Glutamatergic neuron (in vitro differentiated cells): ENCODE data around the gene CDH2. TPM values are rescaled to one million over a fixed set of nuclear protein-coding genes. Genes with fewer than 3 reads are reported as not detected.

Source experiments
- DNase-seq: peaks from one replicate; pipeline ENCODE4 v3.0.0; 2022
- H3K27ac Mint-ChIP-seq: one replicate; pipeline ENCODE4 v1.8.0; 2020; ENCODE audit warnings: mild to moderate bottlenecking, mixed read lengths, inconsistent platforms; ENCODE audit not compliant: unreplicated experiment
- H3K27me3 Mint-ChIP-seq: one replicate; pipeline ENCODE4 v1.8.0; 2020; ENCODE audit warnings: mild to moderate bottlenecking, moderate library complexity, mixed read lengths, inconsistent platforms; ENCODE audit not compliant: unreplicated experiment
- H3K36me3 Mint-ChIP-seq: one replicate; pipeline ENCODE4 v1.8.0; 2020; ENCODE audit warnings: mild to moderate bottlenecking, mixed read lengths, inconsistent platforms; ENCODE audit not compliant: unreplicated experiment
- H3K4me1 Mint-ChIP-seq: one replicate; pipeline ENCODE4 v1.8.0; 2020; ENCODE audit warnings: mild to moderate bottlenecking, low read depth, mixed read lengths, inconsistent platforms; ENCODE audit not compliant: unreplicated experiment
- H3K4me3 Mint-ChIP-seq: one replicate; pipeline ENCODE4 v1.8.0; 2020; ENCODE audit warnings: mild to moderate bottlenecking, mixed read lengths, inconsistent platforms; ENCODE audit not compliant: unreplicated experiment
- H3K9me3 Mint-ChIP-seq: one replicate; pipeline ENCODE4 v1.8.0; 2020; ENCODE audit warnings: mild to moderate bottlenecking, moderate library complexity, mixed read lengths, inconsistent platforms; ENCODE audit not compliant: unreplicated experiment
- total RNA-seq: library from RNA; stranded (reverse); fragmentation: NEBNext Ultra II Directional; extraction: Animal tissue kit (Norgen Biotek cat#: 25700); gene quantifications from one replicate; pipeline ENCODE4 v1.2.1, GENCODE V29; 2021; ENCODE audit not compliant: unreplicated experiment
- TF ChIP-seq, protein P1 (sequence below): fragments of 200-600 bp; sonication (generic); IDR thresholded peaks from one replicate; pipeline ENCODE4 v1.5.0; 2021; ENCODE audit not compliant: partially characterized antibody, unreplicated experiment

CDH2 gene
- total RNA-seq, 1 donor from 2014 or later: 224 TPM

DNA sequence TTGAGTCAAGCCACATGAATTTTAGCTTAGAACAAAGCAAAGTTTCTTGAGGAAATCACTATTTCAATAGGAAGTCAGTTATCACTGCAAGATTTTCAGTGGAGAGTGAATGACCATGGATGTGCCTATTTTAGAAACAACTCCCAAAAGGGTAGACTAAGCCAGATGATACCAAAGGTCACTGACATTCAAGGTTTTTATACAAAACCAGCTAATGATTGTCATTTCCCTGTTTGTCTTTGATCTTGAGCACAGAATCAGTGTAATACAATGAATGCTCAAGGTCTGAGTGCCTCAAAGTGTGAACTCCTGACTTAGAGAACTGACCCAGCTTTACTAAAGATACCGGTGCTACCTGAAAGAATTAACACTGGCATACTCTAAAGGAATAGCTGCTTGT lies 60.5 kb downstream of the CDH2 start:
- TF ChIP-seq, protein P1, sequence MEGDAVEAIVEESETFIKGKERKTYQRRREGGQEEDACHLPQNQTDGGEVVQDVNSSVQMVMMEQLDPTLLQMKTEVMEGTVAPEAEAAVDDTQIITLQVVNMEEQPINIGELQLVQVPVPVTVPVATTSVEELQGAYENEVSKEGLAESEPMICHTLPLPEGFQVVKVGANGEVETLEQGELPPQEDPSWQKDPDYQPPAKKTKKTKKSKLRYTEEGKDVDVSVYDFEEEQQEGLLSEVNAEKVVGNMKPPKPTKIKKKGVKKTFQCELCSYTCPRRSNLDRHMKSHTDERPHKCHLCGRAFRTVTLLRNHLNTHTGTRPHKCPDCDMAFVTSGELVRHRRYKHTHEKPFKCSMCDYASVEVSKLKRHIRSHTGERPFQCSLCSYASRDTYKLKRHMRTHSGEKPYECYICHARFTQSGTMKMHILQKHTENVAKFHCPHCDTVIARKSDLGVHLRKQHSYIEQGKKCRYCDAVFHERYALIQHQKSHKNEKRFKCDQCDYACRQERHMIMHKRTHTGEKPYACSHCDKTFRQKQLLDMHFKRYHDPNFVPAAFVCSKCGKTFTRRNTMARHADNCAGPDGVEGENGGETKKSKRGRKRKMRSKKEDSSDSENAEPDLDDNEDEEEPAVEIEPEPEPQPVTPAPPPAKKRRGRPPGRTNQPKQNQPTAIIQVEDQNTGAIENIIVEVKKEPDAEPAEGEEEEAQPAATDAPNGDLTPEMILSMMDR: no peak
- no peaks in the 10 kb centered on the region for H3K36me3 Mint-ChIP-seq
- H3K27ac Mint-ChIP-seq: no peak overlapping the region
- H3K27me3 Mint-ChIP-seq: peaks cover 2% of the 10 kb centered on the region
- no peak overlapping the region for H3K4me3 Mint-ChIP-seq
- DNase-seq: no peak
- peaks cover 3% of the 10 kb centered on the region for H3K9me3 Mint-ChIP-seq
- H3K4me1 Mint-ChIP-seq: peaks cover 43% of the 10 kb centered on the region

DNA sequence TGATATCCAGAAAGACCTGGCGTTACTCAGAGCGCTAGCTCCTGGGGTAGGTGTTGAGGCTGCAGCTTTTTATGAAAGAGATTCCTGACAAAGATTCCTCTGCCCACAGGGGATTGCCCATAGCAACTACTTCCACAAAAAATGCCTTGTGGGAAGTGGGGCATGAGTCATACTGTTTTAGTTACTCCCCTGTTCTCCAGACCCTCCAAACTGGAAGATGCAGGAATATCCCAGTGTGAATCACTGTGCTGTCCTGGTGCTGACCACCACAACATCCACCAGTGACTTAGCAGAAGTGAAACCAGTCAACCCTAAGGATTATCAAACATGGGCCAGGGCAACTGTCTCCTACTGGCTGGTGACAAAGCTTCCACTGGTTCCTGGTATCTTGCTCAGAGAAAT lies 61.8 kb downstream of the CDH2 start:
- DNase-seq: no peak
- H3K4me1 Mint-ChIP-seq: peaks cover 47% of the 10 kb centered on the region

DNA sequence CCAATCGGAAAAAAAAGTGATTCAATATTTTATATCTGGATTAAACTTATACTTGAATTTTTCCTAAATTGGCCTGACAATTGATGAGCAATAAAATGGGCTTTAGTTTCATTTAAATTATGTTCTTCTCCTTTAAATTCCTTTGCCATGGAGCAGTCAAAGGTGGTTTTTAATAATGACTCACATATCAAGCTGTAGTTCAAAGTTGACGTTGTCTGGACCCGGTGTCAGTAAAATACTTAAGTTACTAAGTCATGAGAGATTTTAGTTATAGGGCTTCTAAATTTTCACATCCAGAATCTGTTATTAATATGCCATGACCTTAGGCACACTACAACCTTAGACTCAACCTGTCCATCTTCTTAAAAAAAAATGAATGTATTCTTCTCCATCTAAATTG lies 62.5 kb downstream of the CDH2 start:
- Mint-ChIP-seq H3K36me3 (no peaks in the 10 kb centered on the region), H3K27me3 (peaks cover 2% of the 10 kb centered on the region), H3K27ac (no peak overlapping the region), H3K4me1 (peaks cover 47% of the 10 kb centered on the region), H3K9me3 (peaks cover 1% of the 10 kb centered on the region), H3K4me3 (no peak overlapping the region)
- TF ChIP-seq, protein P1: no peak
- DNase-seq: no peak

More for the DNA sequence above, 61.8 kb downstream of the CDH2 start:
- Mint-ChIP-seq H3K9me3 (peaks cover 1% of the 10 kb centered on the region), H3K27me3 (peaks cover 2% of the 10 kb centered on the region), H3K4me3 (no peak overlapping the region), H3K36me3 (no peaks in the 10 kb centered on the region), H3K27ac (no peak overlapping the region)
- TF ChIP-seq, protein P1: no peak

DNA sequence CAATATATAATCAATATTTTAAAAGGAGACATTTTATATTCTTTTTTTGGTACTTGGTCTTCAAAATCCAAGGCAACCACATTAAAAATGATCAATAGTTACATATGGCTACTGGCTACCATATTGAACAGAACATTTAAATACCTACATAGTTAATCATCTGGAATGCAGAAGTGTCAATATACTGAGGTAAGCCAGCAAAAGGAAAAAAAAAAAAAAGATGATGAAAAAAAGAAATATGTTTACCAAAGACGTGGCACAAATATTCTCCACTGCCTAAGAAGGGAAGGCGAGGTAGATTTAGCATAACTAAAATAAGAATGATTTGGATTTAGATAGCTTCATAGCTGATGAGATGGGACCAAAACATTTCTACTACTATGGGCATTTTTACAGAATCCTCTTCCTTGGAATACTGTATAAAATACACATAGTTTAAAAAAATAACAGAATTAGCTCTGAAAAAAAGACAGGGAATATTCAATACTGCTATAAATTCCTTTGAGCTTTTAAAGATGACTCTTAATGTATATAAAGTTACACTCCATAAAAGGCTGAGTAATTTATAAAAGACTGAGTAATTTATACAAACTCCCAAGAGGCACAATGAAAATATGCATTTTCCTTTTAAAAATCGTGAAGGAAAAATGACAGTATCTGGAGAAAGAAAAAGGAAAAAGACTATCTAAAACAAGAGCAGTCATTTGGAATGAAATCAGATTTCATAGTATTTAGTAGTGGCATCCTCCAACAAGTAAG lies 63.5 kb downstream of the CDH2 start:
- Mint-ChIP-seq H3K9me3 (peaks cover 1% of the 10 kb centered on the region), H3K4me3 (no peak overlapping the region), H3K36me3 (no peaks in the 10 kb centered on the region), H3K27ac (no peak overlapping the region), H3K27me3 (no peaks in the 10 kb centered on the region), H3K4me1 (peaks cover 51% of the 10 kb centered on the region)
- TF ChIP-seq, protein P1: no peak
- DNase-seq: no peak

DNA sequence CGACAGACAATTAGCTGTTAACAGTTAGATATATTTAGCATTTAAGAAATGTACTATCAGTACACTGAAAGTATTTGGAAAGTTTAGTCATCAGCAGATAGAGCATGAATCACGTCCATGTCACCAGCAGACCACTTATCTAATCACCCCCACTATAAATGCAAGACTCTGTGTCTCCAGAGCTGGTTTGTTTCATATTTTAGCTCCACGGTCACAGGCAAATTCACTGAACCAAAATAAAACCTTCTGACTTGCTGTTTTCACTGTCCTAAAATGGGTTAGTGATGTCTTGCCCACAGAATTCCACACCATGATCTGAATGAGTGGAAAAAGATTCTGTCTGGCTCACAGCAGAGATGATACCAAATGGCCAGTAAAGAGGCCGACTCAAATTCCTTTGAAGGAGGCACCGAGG lies 64.9 kb downstream of the CDH2 start:
- Mint-ChIP-seq H3K4me3 (no peak overlapping the region), H3K27ac (no peak overlapping the region), H3K4me1 (peaks cover 53% of the 10 kb centered on the region), H3K36me3 (no peaks in the 10 kb centered on the region), H3K9me3 (peaks cover 1% of the 10 kb centered on the region), H3K27me3 (peaks cover 2% of the 10 kb centered on the region)
- TF ChIP-seq, protein P1: no peak
- no peak for DNase-seq
